Aorta (tissue), 5 donors: ENCODE data around the gene SLC14A1. TPM values are rescaled to one million over a fixed set of nuclear protein-coding genes. Genes with fewer than 3 reads are reported as not detected.
A peak's percentile ranks its signal among the peaks of the same experiment; 100 is the strongest.

Experiments
- ATAC-seq: fragments of 200-7000 bp; cut with Tn5 transposase; one replicate; pipeline ENCODE4 v1.9.1; 2022; ENCODE audit warnings: moderate library complexity; ENCODE audit not compliant: low FRiP score
- DNase-seq, 2 donors: peaks; one replicate each; pipeline ENCODE4 v3.0.0-alpha.2; 2020
- H3K27ac ChIP-seq, 2 donors: one replicate each; pipeline ENCODE4 v1.5.1; 2013; ENCODE audit warnings: low read length in 2 of 2, mild to moderate bottlenecking in 2 of 2, moderate library complexity in 2 of 2, control low read depth in 1 of 2, inconsistent platforms in 1 of 2, low read depth in 1 of 2
- H3K27me3 ChIP-seq, 2 donors: one replicate each; pipeline ENCODE4 v1.6.1; 2013; ENCODE audit warnings: control low read depth in 1 of 2, low read length in 1 of 2, mild to moderate bottlenecking in 1 of 2, moderate library complexity in 1 of 2; ENCODE audit not compliant: insufficient read depth in 2 of 2, control insufficient read depth in 1 of 2
- H3K36me3 ChIP-seq, 2 donors: one replicate each; pipeline ENCODE4 v1.6.1; 2013; ENCODE audit warnings: control low read depth in 1 of 2, low read length in 1 of 2, mild to moderate bottlenecking in 1 of 2; ENCODE audit not compliant: insufficient read depth in 2 of 2, control insufficient read depth in 1 of 2
- H3K4me1 ChIP-seq, 2 donors: one replicate each; pipeline ENCODE4 v1.6.1; 2013; ENCODE audit warnings: low read length in 2 of 2, control low read depth in 1 of 2, mild to moderate bottlenecking in 1 of 2, moderate library complexity in 1 of 2; ENCODE audit not compliant: insufficient read depth in 2 of 2, control insufficient read depth in 1 of 2
- H3K4me3 ChIP-seq, 2 donors: one replicate each; pipeline ENCODE4 v1.5.1; 2013; ENCODE audit warnings: low read length in 2 of 2, control low read depth in 1 of 2, mild to moderate bottlenecking in 1 of 2
- H3K9me3 ChIP-seq: one replicate; pipeline ENCODE4 v1.6.1; 2013; ENCODE audit warnings: mild to moderate bottlenecking, low read length; ENCODE audit not compliant: control insufficient read depth
- WGBS, 2 donors: extraction: QIAGEN DNeasy Blood & Tissue Kit; methylation state at CpG; one replicate each; pipeline ENCODE4 v1.1.7; 2013; 5-methylcytosine and 5-hydroxymethylcytosine counted together
- intact Hi-C, 2 donors: fragments of 100-400 bp; cut with DNase I; formaldehyde crosslinking; loops; one replicate each; pipeline versions ENCODE4 v1.14.2 to v1.15.0; 2022
- polyA plus RNA-seq, 2 donors: library from polyadenylated mRNA; stranded (reverse); fragments of 200-250 nt; gene quantifications; one replicate each; pipeline ENCODE4 v1.2.3, GENCODE V29; 2013
- total RNA-seq, 2 donors: library from RNA; stranded (reverse); fragmentation: NEBNext Ultra II Directional; extraction: Animal tissue kit (Norgen Biotek cat#: 25700); gene quantifications; one replicate each; pipeline ENCODE4 v1.2.1, GENCODE V29; 2021
- donor health status: healthy with polysubstance abuse.
- donor health status: Bipolar disorder and iron deficiency.
- donor health status: DM: no; HTN: no; CAD: no.
- donor health status: DM: no; HTN: no; CAD: no.
- donor health status: DM: yes; HTN: yes; CAD: no.

Gene SLC14A1
- total and polyA plus RNA-seq, 4 donors: 11.4 to 44.8 (median 33.3) TPM

DNA sequence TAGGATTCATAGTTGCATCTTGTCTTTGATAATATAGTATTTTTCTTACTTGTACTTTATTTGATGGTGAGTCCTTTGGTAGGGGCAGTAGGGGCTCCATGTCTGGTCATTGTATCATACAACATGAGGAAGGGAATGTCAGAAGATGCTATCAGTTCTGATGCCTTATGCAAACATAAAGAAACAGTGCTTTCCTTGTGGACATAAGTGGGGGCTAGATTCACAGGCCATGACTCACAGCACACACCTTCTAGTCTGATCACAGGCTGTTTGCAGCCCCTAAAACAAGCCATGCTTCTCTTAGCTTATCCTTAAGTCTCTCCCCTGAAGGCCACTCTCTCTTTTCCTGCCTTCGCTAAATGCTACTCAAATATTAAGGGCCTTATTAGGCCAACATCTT, 10.7 kb upstream of the SLC14A1 start:
- Histone ChIP-seq H3K27me3 (no peaks in the 10 kb centered on the region), H3K4me1 (no peaks in the 10 kb centered on the region), H3K9me3 (peaks cover 1% of the 10 kb centered on the region), H3K36me3 (no peaks in the 10 kb centered on the region), H3K27ac (no peak overlapping the region), H3K4me3 (no peak overlapping the region)
- DNase-seq (no peak), ATAC-seq (no peak)
- WGBS, 2 donors: 89 to 94% methylated on average over 1 of the region's 1 CpG
- intact Hi-C loops: no loop called here

- WGBS, 2 donors: 72 to 92% methylated on average over 5 of the region's 5 CpGs
These were observed 8.7 kb upstream of the SLC14A1 start for GRCh38 chr18:45715212-45715780.

GRCh38 chr18:45719106-45719505, 4.9 kb upstream of the SLC14A1 start:
- no peak overlapping the region for H3K4me3 ChIP-seq
- intact Hi-C loops: no loop called here
- H3K9me3 ChIP-seq: no peaks in the 10 kb centered on the region
- H3K27ac ChIP-seq: no peak overlapping the region
- ATAC-seq (no peak), DNase-seq (no peak)
- no peaks in the 10 kb centered on the region for H3K27me3 ChIP-seq
- H3K4me1 ChIP-seq: peaks cover 0 to 3% of the 10 kb centered on the region in 2 donors
- no peaks in the 10 kb centered on the region for H3K36me3 ChIP-seq
- 77 to 89% methylated on average over 7 of the region's 7 CpGs for WGBS, 2 donors

More at GRCh38 chr18:45715212-45715780, 8.7 kb upstream of the SLC14A1 start:
- no peak for DNase-seq
- Histone ChIP-seq H3K36me3 (no peaks in the 10 kb centered on the region), H3K9me3 (no peaks in the 10 kb centered on the region), H3K27me3 (no peaks in the 10 kb centered on the region), H3K27ac (no peak overlapping the region), H3K4me1 (no peaks in the 10 kb centered on the region), H3K4me3 (no peak overlapping the region)
- intact Hi-C loops: no loop called here
- ATAC-seq: no peak

DNA sequence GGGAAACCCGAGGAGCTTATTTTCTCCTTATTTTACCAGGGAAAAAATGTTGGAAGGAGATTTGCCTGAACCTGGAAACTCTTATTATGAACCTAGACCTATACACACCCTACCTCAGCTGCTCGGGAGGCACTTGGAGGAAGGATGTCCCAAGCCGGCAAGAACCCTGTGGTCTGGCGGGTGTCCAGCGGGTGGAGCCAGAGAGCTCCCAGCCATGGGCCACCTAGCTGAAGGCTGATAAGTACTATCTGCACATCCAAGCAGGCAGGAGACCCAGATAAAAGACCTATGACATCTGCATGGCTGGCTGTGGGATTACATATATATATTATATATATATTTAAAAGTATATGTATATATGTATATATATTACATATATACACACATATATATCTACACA, 1.1 kb upstream of the SLC14A1 start:
- 6 to 8% methylated on average over 5 of the region's 5 CpGs for WGBS, 2 donors

GRCh38 chr18:45724601-45725000, 620 bp downstream of the SLC14A1 start:
- intact Hi-C loops: loop anchor here in 1 of 2 donors (10.0 kb wide), 1 partner anchor 50 kb away; no protein-coding TSS in a partner anchor
- Histone ChIP-seq H3K4me3 (peak overlapping the region in 1 of 2 donors; percentile 16), H3K27ac (peak overlapping the region in 1 of 2 donors; percentile 56), H3K4me1 (peaks cover 0 to 6% of the 10 kb centered on the region in 2 donors), H3K9me3 (no peaks in the 10 kb centered on the region), H3K27me3 (no peaks in the 10 kb centered on the region), H3K36me3 (no peaks in the 10 kb centered on the region)
- 21 to 27% methylated on average over 4 of the region's 4 CpGs for WGBS, 2 donors
- DNase-seq (no peak), ATAC-seq (no peak)

More for the DNA sequence above, 1.1 kb upstream of the SLC14A1 start:
- Histone ChIP-seq H3K27ac (no peak overlapping the region), H3K9me3 (no peaks in the 10 kb centered on the region), H3K4me1 (peaks cover 0 to 6% of the 10 kb centered on the region in 2 donors), H3K27me3 (no peaks in the 10 kb centered on the region), H3K4me3 (no peak overlapping the region), H3K36me3 (no peaks in the 10 kb centered on the region)
- ATAC-seq: no peak
- DNase-seq: peak; percentile 81 to 90
- intact Hi-C loops: loop anchor here (2.0 to 10.0 kb wide), 2 partner anchors 52 to 116 kb away; no protein-coding TSS in a partner anchor

- Histone ChIP-seq H3K27me3 (no peaks in the 10 kb centered on the region), H3K36me3 (no peaks in the 10 kb centered on the region), H3K4me3 (peak overlapping the region in 1 of 2 donors; percentile 21), H3K4me1 (peaks cover 0 to 6% of the 10 kb centered on the region in 2 donors), H3K27ac (no peak overlapping the region), H3K9me3 (no peaks in the 10 kb centered on the region)
- WGBS, 2 donors: 65 to 81% methylated on average over 4 of the region's 4 CpGs
- intact Hi-C loops: loop anchor here in 1 of 2 donors (10.0 kb wide), 1 partner anchor 49 kb away; no protein-coding TSS in a partner anchor
- ATAC-seq (no peak), DNase-seq (no peak)
These were observed 1.4 kb downstream of the SLC14A1 start for GRCh38 chr18:45725336-45725735.

- no peak overlapping the region for H3K27ac ChIP-seq
- DNase-seq (no peak), ATAC-seq (no peak)
- intact Hi-C loops: loop anchor here in 1 of 2 donors (10.0 kb wide), 1 partner anchor 48 kb away; no protein-coding TSS in a partner anchor
- H3K27me3 ChIP-seq: no peaks in the 10 kb centered on the region
- H3K4me1 ChIP-seq: peaks cover 0 to 6% of the 10 kb centered on the region in 2 donors
- H3K4me3 ChIP-seq: no peak overlapping the region
- H3K9me3 ChIP-seq: no peaks in the 10 kb centered on the region
- H3K36me3 ChIP-seq: no peaks in the 10 kb centered on the region
- 58 to 66% methylated on average over 3 of the region's 3 CpGs for WGBS, 2 donors
These were observed 2.6 kb downstream of the SLC14A1 start for GRCh38 chr18:45726603-45727002.

- DNase-seq (no peak), ATAC-seq (no peak)
- Histone ChIP-seq H3K4me3 (no peak overlapping the region), H3K27ac (no peak overlapping the region), H3K9me3 (no peaks in the 10 kb centered on the region), H3K36me3 (no peaks in the 10 kb centered on the region), H3K4me1 (peaks cover 0 to 6% of the 10 kb centered on the region in 2 donors), H3K27me3 (no peaks in the 10 kb centered on the region)
- WGBS, 2 donors: 90 to 92% methylated on average over 18 of the region's 18 CpGs
- intact Hi-C loops: loop anchor here in 1 of 2 donors (10.0 kb wide), 1 partner anchor 48 kb away; no protein-coding TSS in a partner anchor
These were observed 3.1 kb downstream of the SLC14A1 start for GRCh38 chr18:45727068-45727467.
